Natural killer cell (primary cell): Measurements from ENCODE around the gene DCHS2. TPM values are rescaled to one million over a fixed set of nuclear protein-coding genes. Genes with fewer than 3 reads are reported as not detected.
A peak's percentile ranks its signal among the peaks of the same experiment; 100 is the strongest.

ENCODE experiments used
- ATAC-seq, 3 donors: fragments of 150-1000 bp in 2 of 3; fragments of 200-7000 bp in 1 of 3; cut with Tn5 transposase; 1 replicate in 1 of 3; 2 replicates in 2 of 3; pipeline ENCODE4 v1.10.0; 2021; ENCODE audit warnings: mild to moderate bottlenecking in 2 of 3, moderate library complexity in 2 of 3
- DNase-seq, 2 donors: peaks; one replicate each; pipeline versions ENCODE4 v3.0.0 to v3.0.0-alpha.2; 2013 to 2021; ENCODE audit warnings: mixed read lengths in 1 of 2
- H3K27ac ChIP-seq: one replicate; pipeline ENCODE4 v1.5.1; 2013; ENCODE audit warnings: mild to moderate bottlenecking, low read length
- H3K27me3 ChIP-seq: one replicate; pipeline ENCODE4 v1.6.1; 2013; ENCODE audit warnings: low read length; ENCODE audit not compliant: control insufficient read depth, insufficient read depth
- H3K36me3 ChIP-seq: one replicate; pipeline ENCODE4 v1.6.1; 2013; ENCODE audit warnings: low read length; ENCODE audit not compliant: control insufficient read depth, insufficient read depth
- H3K4me1 ChIP-seq: one replicate; pipeline ENCODE4 v1.6.1; 2013; ENCODE audit warnings: low read length; ENCODE audit not compliant: control insufficient read depth, insufficient read depth
- H3K4me3 ChIP-seq: one replicate; pipeline ENCODE4 v1.5.1; 2013; ENCODE audit warnings: low read length
- H3K9me3 ChIP-seq: one replicate; pipeline ENCODE4 v1.6.1; 2013; ENCODE audit warnings: low read length; ENCODE audit not compliant: control insufficient read depth, insufficient read depth
- H3K27ac Mint-ChIP-seq, 2 donors: one replicate each; pipeline ENCODE4 v1.8.0; 2022; ENCODE audit warnings: mild to moderate bottlenecking in 2 of 2, mixed read lengths in 2 of 2, moderate library complexity in 1 of 2
- H3K27me3 Mint-ChIP-seq, 2 donors: one replicate each; pipeline ENCODE4 v1.8.0; 2022; ENCODE audit warnings: low read depth in 2 of 2, mixed read lengths in 2 of 2
- H3K36me3 Mint-ChIP-seq: one replicate; pipeline ENCODE4 v1.8.0; 2022; ENCODE audit warnings: mixed read lengths
- H3K4me1 Mint-ChIP-seq, 2 donors: one replicate each; pipeline ENCODE4 v1.8.0; 2022; ENCODE audit warnings: mixed read lengths in 2 of 2
- H3K4me3 Mint-ChIP-seq: one replicate; pipeline ENCODE4 v1.8.0; 2022; ENCODE audit warnings: mild to moderate bottlenecking, moderate library complexity, mixed read lengths
- H3K9me3 Mint-ChIP-seq, 2 donors: one replicate each; pipeline ENCODE4 v1.8.0; 2022; ENCODE audit warnings: mixed read lengths in 2 of 2
- WGBS: methylation state at CpG from one replicate; pipeline ENCODE4 v1.1.7; 2013; ENCODE audit warnings: missing lambda C conversion rate; ENCODE audit not compliant: insufficient coverage; 5-methylcytosine and 5-hydroxymethylcytosine counted together
- intact Hi-C: fragments of 100-400 bp; cut with micrococcal nuclease; formaldehyde crosslinking; loops from one replicate; pipeline ENCODE4 v1.14.2; 2022
- total RNA-seq, 4 donors: library from RNA; stranded (reverse); fragments of 120-200 nt in 1 of 4; gene quantifications; one replicate each; pipeline versions ENCODE4 v1.2.3 to v1.2.4, GENCODE V29; 2013 to 2022
- TF ChIP-seq, protein P1 (sequence below): fragments of 200-600 bp; IDR thresholded peaks from one replicate; pipeline ENCODE4 v1.8.0; 2022; ENCODE audit warnings: antibody characterized with exemption

Gene DCHS2
- total RNA-seq, 3 donors from 2014 or later (not counting 1 experiment from before 2014, with no cell fraction given) = not detected

DNA sequence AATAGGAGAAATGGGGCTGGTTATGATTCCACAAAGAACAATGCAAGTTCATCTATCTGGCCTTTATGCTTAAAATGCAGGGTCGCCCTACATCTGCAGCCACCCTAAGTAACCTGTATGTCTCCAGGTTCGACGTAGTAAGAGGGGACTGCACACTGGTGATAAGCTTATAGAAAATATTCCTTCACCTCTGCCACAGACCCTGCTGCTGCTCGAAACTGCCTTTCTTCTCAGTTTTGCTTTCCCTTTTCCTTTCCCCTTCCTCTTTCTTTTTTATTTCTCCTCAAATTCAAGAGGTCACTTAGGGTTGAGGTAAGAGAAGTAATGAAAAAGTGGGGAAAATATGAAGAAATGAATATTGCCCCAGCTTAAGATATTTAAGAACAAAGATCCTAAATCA lies 123.5 kb downstream of the DCHS2 start:
- peaks cover 6% of the 10 kb centered on the region for H3K36me3 Mint-ChIP-seq
- DNase-seq (no peak), ATAC-seq (no peak)
- H3K27ac Mint-ChIP-seq = no peak overlapping the region
- H3K4me1 ChIP-seq = no peaks in the 10 kb centered on the region
- peaks cover 0 to 5% of the 10 kb centered on the region in 2 donors for H3K4me1 Mint-ChIP-seq
- WGBS = 49% methylated on average over 4 of the region's 4 CpGs
- peaks cover 0 to 4% of the 10 kb centered on the region in 2 donors for H3K9me3 Mint-ChIP-seq
- no peaks in the 10 kb centered on the region for H3K9me3 ChIP-seq
- intact Hi-C loops = no loop called here
- peaks cover 0 to 14% of the 10 kb centered on the region in 2 donors for H3K27me3 Mint-ChIP-seq
- no peak overlapping the region for H3K4me3 Mint-ChIP-seq
- H3K27ac ChIP-seq = no peak overlapping the region
- H3K36me3 ChIP-seq = no peaks in the 10 kb centered on the region
- H3K27me3 ChIP-seq = no peaks in the 10 kb centered on the region
- H3K4me3 ChIP-seq = no peak overlapping the region
- TF ChIP-seq, protein P1, sequence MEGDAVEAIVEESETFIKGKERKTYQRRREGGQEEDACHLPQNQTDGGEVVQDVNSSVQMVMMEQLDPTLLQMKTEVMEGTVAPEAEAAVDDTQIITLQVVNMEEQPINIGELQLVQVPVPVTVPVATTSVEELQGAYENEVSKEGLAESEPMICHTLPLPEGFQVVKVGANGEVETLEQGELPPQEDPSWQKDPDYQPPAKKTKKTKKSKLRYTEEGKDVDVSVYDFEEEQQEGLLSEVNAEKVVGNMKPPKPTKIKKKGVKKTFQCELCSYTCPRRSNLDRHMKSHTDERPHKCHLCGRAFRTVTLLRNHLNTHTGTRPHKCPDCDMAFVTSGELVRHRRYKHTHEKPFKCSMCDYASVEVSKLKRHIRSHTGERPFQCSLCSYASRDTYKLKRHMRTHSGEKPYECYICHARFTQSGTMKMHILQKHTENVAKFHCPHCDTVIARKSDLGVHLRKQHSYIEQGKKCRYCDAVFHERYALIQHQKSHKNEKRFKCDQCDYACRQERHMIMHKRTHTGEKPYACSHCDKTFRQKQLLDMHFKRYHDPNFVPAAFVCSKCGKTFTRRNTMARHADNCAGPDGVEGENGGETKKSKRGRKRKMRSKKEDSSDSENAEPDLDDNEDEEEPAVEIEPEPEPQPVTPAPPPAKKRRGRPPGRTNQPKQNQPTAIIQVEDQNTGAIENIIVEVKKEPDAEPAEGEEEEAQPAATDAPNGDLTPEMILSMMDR = no peak

DNA sequence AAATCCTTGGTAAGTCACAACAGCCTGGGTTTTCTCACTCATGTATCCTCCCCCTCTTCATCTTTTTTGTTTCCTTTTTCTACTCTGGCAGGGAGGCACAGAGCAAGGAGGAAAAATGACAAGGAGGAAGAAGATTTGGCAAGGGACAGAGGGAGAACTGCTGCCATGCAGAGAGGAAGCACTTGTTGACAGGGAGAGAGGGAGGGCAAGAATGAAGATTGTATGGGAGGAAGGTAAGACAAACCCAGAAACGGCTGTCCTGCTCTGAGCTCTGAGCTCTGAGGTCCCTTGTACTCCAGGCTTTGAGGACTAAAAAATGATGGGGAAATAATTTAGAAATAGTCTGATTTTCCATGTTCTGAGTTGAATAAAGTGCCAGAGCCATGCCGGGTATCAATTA lies 123.9 kb downstream of the DCHS2 start:
- no peak overlapping the region for H3K27ac ChIP-seq
- peaks cover 0 to 5% of the 10 kb centered on the region in 2 donors for H3K4me1 Mint-ChIP-seq
- no peaks in the 10 kb centered on the region for H3K4me1 ChIP-seq
- H3K27me3 Mint-ChIP-seq = peaks cover 0 to 14% of the 10 kb centered on the region in 2 donors
- no peak overlapping the region for H3K27ac Mint-ChIP-seq
- no peaks in the 10 kb centered on the region for H3K27me3 ChIP-seq
- no peak overlapping the region for H3K4me3 ChIP-seq
- DNase-seq (no peak), ATAC-seq (no peak)
- H3K9me3 Mint-ChIP-seq = peaks cover 0 to 6% of the 10 kb centered on the region in 2 donors
- H3K36me3 ChIP-seq = no peaks in the 10 kb centered on the region
- intact Hi-C loops = no loop called here
- H3K9me3 ChIP-seq = no peaks in the 10 kb centered on the region
- TF ChIP-seq, protein P1 = no peak
- H3K36me3 Mint-ChIP-seq = peaks cover 6% of the 10 kb centered on the region
- H3K4me3 Mint-ChIP-seq = no peak overlapping the region
- 49% methylated on average over 2 of the region's 2 CpGs for WGBS

DNA sequence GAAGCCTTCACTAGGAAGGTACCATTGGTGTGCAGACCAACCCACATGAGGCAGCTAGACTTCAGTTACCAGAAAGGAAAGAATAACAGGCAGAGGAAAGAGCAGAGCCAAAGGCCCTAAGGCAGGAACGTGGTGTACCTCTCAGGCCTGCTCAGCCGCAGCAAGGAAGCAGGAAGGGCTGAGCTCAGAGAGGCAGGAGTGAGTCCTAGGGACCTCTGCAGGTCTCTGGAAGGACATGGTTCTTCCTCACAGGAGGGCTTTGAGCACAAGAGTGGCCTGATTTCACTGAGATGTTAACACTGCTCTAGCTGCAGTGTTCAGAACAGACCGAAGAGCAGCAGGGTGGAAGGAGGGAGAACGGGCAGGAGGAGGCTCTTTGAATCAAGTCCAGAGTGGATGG lies 124.6 kb downstream of the DCHS2 start:
- Histone ChIP-seq H3K27ac (no peak overlapping the region), H3K27me3 (no peaks in the 10 kb centered on the region), H3K4me3 (no peak overlapping the region), H3K4me1 (no peaks in the 10 kb centered on the region), H3K36me3 (no peaks in the 10 kb centered on the region), H3K9me3 (no peaks in the 10 kb centered on the region)
- intact Hi-C loops = no loop called here
- no peak for DNase-seq
- Mint-ChIP-seq H3K27ac (no peak overlapping the region), H3K4me1 (peaks cover under 1 to 5% of the 10 kb centered on the region in 2 donors), H3K27me3 (peaks cover 0 to 10% of the 10 kb centered on the region in 2 donors), H3K9me3 (peaks cover 0 to 6% of the 10 kb centered on the region in 2 donors), H3K36me3 (peaks cover 6% of the 10 kb centered on the region), H3K4me3 (no peak overlapping the region)
- WGBS = 72% methylated on average over 4 of the region's 4 CpGs
- TF ChIP-seq, protein P1 = no peak
- peak in 1 of 3 donors; percentile 10 for ATAC-seq
